IPS-20b (cell line): Measurements from ENCODE around the gene ZNF536.

Experiments
- H3K27ac ChIP-seq: one replicate; pipeline ENCODE4 v1.5.1; 2013; ENCODE audit warnings: low read length
- H3K27me3 ChIP-seq: 2 replicates; pipeline ENCODE4 v1.6.1; 2013; ENCODE audit warnings: mild to moderate bottlenecking, low read length, inconsistent platforms; ENCODE audit not compliant: insufficient read depth
- H3K36me3 ChIP-seq: 2 replicates; pipeline ENCODE4 v1.6.1; 2013; ENCODE audit warnings: low read depth, mild to moderate bottlenecking, inconsistent platforms, low read length, moderate library complexity; ENCODE audit not compliant: insufficient read depth
- H3K4me1 ChIP-seq: 2 replicates; pipeline ENCODE4 v1.6.1; 2013; ENCODE audit warnings: mild to moderate bottlenecking, control low read depth, inconsistent platforms, low read length, moderate library complexity; ENCODE audit not compliant: insufficient read depth
- H3K4me3 ChIP-seq: 2 replicates; pipeline ENCODE4 v1.5.1; 2013; ENCODE audit warnings: mild to moderate bottlenecking, low read length, inconsistent platforms
- H3K9ac ChIP-seq: 2 replicates; pipeline ENCODE4 v1.6.1; 2013; ENCODE audit warnings: low read depth, mild to moderate bottlenecking, inconsistent platforms, low read length, moderate library complexity
- H3K9me3 ChIP-seq: 2 replicates; pipeline ENCODE4 v1.6.1; 2013; ENCODE audit warnings: mild to moderate bottlenecking, low read depth, low read length, inconsistent platforms; ENCODE audit not compliant: insufficient read depth

Gene ZNF536

GRCh38 chr19:30516111-30516510 is 143.9 kb downstream of the ZNF536 start:
- Histone ChIP-seq H3K27ac (no peak overlapping the region), H3K4me1 (no peaks in the 10 kb centered on the region), H3K9me3 (no peaks in the 10 kb centered on the region), H3K4me3 (no peak overlapping the region), H3K36me3 (no peaks in the 10 kb centered on the region), H3K9ac (no peak overlapping the region), H3K27me3 (no peaks in the 10 kb centered on the region)

GRCh38 chr19:30516531-30516930 is 144.3 kb downstream of the ZNF536 start:
- no peaks in the 10 kb centered on the region for H3K36me3 ChIP-seq
- H3K27ac ChIP-seq, result no peak overlapping the region
- no peak overlapping the region for H3K9ac ChIP-seq
- H3K4me1 ChIP-seq, result no peaks in the 10 kb centered on the region
- H3K9me3 ChIP-seq, result no peaks in the 10 kb centered on the region
- H3K4me3 ChIP-seq, result no peak overlapping the region
- H3K27me3 ChIP-seq, result no peaks in the 10 kb centered on the region

- H3K9ac ChIP-seq, result no peak overlapping the region
- no peaks in the 10 kb centered on the region for H3K36me3 ChIP-seq
- H3K9me3 ChIP-seq, result no peaks in the 10 kb centered on the region
- no peak overlapping the region for H3K4me3 ChIP-seq
- H3K4me1 ChIP-seq, result peaks cover 4% of the 10 kb centered on the region
- no peaks in the 10 kb centered on the region for H3K27me3 ChIP-seq
- no peak overlapping the region for H3K27ac ChIP-seq
These were observed 146.9 kb downstream of the ZNF536 start for GRCh38 chr19:30518965-30519606.

- Histone ChIP-seq H3K4me1 (peaks cover 4% of the 10 kb centered on the region), H3K27me3 (no peaks in the 10 kb centered on the region), H3K36me3 (no peaks in the 10 kb centered on the region), H3K9me3 (no peaks in the 10 kb centered on the region), H3K4me3 (no peak overlapping the region), H3K27ac (no peak overlapping the region), H3K9ac (no peak overlapping the region)
These were observed 147.5 kb downstream of the ZNF536 start for GRCh38 chr19:30519607-30520205.

- Histone ChIP-seq H3K9me3 (no peaks in the 10 kb centered on the region), H3K36me3 (no peaks in the 10 kb centered on the region), H3K9ac (no peak overlapping the region), H3K4me1 (peaks cover 4% of the 10 kb centered on the region), H3K27me3 (no peaks in the 10 kb centered on the region), H3K4me3 (no peak overlapping the region), H3K27ac (no peak overlapping the region)
These were observed 148.7 kb downstream of the ZNF536 start for GRCh38 chr19:30520735-30521479.

- Histone ChIP-seq H3K9ac (no peak overlapping the region), H3K4me3 (no peak overlapping the region), H3K27ac (no peak overlapping the region), H3K4me1 (peaks cover 4% of the 10 kb centered on the region), H3K36me3 (no peaks in the 10 kb centered on the region), H3K27me3 (no peaks in the 10 kb centered on the region), H3K9me3 (no peaks in the 10 kb centered on the region)
These were observed 149.8 kb downstream of the ZNF536 start for GRCh38 chr19:30521937-30522336.

- H3K9ac ChIP-seq, result no peak overlapping the region
- H3K36me3 ChIP-seq, result no peaks in the 10 kb centered on the region
- no peak overlapping the region for H3K27ac ChIP-seq
- no peaks in the 10 kb centered on the region for H3K27me3 ChIP-seq
- H3K4me3 ChIP-seq, result no peak overlapping the region
- no peaks in the 10 kb centered on the region for H3K9me3 ChIP-seq
- H3K4me1 ChIP-seq, result peaks cover 4% of the 10 kb centered on the region
These were observed 150.2 kb downstream of the ZNF536 start for GRCh38 chr19:30522341-30522740.

GRCh38 chr19:30523791-30524190 is 151.6 kb downstream of the ZNF536 start:
- H3K27me3 ChIP-seq, result no peaks in the 10 kb centered on the region
- H3K36me3 ChIP-seq, result no peaks in the 10 kb centered on the region
- H3K9ac ChIP-seq, result no peak overlapping the region
- no peaks in the 10 kb centered on the region for H3K9me3 ChIP-seq
- peaks cover 4% of the 10 kb centered on the region for H3K4me1 ChIP-seq
- no peak overlapping the region for H3K27ac ChIP-seq
- no peak overlapping the region for H3K4me3 ChIP-seq

GRCh38 chr19:30525383-30525782 is 153.2 kb downstream of the ZNF536 start:
- Histone ChIP-seq H3K27ac (no peak overlapping the region), H3K4me1 (peaks cover 4% of the 10 kb centered on the region), H3K9me3 (no peaks in the 10 kb centered on the region), H3K4me3 (no peak overlapping the region), H3K9ac (no peak overlapping the region), H3K36me3 (no peaks in the 10 kb centered on the region), H3K27me3 (no peaks in the 10 kb centered on the region)

GRCh38 chr19:30528919-30529318 is 156.7 kb downstream of the ZNF536 start:
- Histone ChIP-seq H3K4me3 (no peak overlapping the region), H3K9ac (no peak overlapping the region), H3K27ac (no peak overlapping the region), H3K9me3 (no peaks in the 10 kb centered on the region), H3K36me3 (no peaks in the 10 kb centered on the region), H3K27me3 (no peaks in the 10 kb centered on the region), H3K4me1 (no peaks in the 10 kb centered on the region)

GRCh38 chr19:30529876-30530275 is 157.7 kb downstream of the ZNF536 start:
- Histone ChIP-seq H3K27me3 (no peaks in the 10 kb centered on the region), H3K4me1 (no peaks in the 10 kb centered on the region), H3K9me3 (no peaks in the 10 kb centered on the region), H3K27ac (no peak overlapping the region), H3K36me3 (no peaks in the 10 kb centered on the region), H3K4me3 (no peak overlapping the region), H3K9ac (no peak overlapping the region)

GRCh38 chr19:30530751-30531150 is 158.6 kb downstream of the ZNF536 start:
- H3K9ac ChIP-seq, result no peak overlapping the region
- no peak overlapping the region for H3K27ac ChIP-seq
- H3K4me1 ChIP-seq, result no peaks in the 10 kb centered on the region
- no peak overlapping the region for H3K4me3 ChIP-seq
- H3K9me3 ChIP-seq, result no peaks in the 10 kb centered on the region
- H3K36me3 ChIP-seq, result no peaks in the 10 kb centered on the region
- H3K27me3 ChIP-seq, result no peaks in the 10 kb centered on the region
